HepG2 (cell line): ENCODE data around the gene STOM. TPM values are rescaled to one million over a fixed set of nuclear protein-coding genes. Genes with fewer than 3 reads are reported as not detected.

Experiments
- ATF7-NPFF ChIP-seq: sonication (generic); formaldehyde crosslinking; IDR thresholded peaks from 2 replicates; pipeline ENCODE4 v1.8.1; 2023; ENCODE audit warnings: mild to moderate bottlenecking, low read depth, missing genetic modification reagents, moderate library complexity
- BCLAF1 ChIP-seq: fragments of 450-650 bp; IDR thresholded peaks from 2 replicates; pipeline ENCODE4 v1.6.1; 2017; ENCODE audit warnings: mild to moderate bottlenecking
- BRCA1 ChIP-seq: sonication (generic); formaldehyde crosslinking; IDR thresholded peaks from 2 replicates; pipeline ENCODE4 v1.4.0; 2020; ENCODE audit warnings: missing genetic modification reagents
- MED1 ChIP-seq: sonication (generic); formaldehyde crosslinking; IDR thresholded peaks from 2 replicates; pipeline ENCODE4 v1.4.0; 2020; ENCODE audit warnings: missing genetic modification reagents
- NCOA2 ChIP-seq: sonication (generic); formaldehyde crosslinking; IDR thresholded peaks from 2 replicates; pipeline ENCODE4 v1.8.0; 2022; ENCODE audit warnings: inconsistent platforms
- SMAD3 ChIP-seq: sonication (generic); formaldehyde crosslinking; IDR thresholded peaks from 2 replicates; pipeline ENCODE4 v1.4.0; 2020; ENCODE audit warnings: missing genetic modification reagents
- TAF15 ChIP-seq: fragments of 200-400 bp; formaldehyde crosslinking; IDR thresholded peaks from one replicate; pipeline ENCODE4 v1.6.1; 2018; ENCODE audit warnings: mild to moderate bottlenecking, low read depth, low read length; ENCODE audit not compliant: poor library complexity, severe bottlenecking
- THAP9 ChIP-seq: sonication (generic); formaldehyde crosslinking; IDR thresholded peaks from 2 replicates; pipeline ENCODE4; 2020; ENCODE audit warnings: missing genetic modification reagents, mild to moderate bottlenecking, borderline replicate concordance
- ZFY ChIP-seq: sonication (generic); formaldehyde crosslinking; IDR thresholded peaks from 2 replicates; pipeline ENCODE4 v1.4.0; 2020; ENCODE audit warnings: missing genetic modification reagents
- ZNF12 ChIP-seq: sonication (generic); formaldehyde crosslinking; IDR thresholded peaks from 2 replicates; pipeline ENCODE4 v1.5.0; 2020; ENCODE audit warnings: missing genetic modification reagents
- polyA plus RNA-seq, 8 experiments: library from polyadenylated mRNA; depleted of rRNA in 3 of 8; stranded (reverse) in 7 of 8; unstranded in 1 of 8; fragments of >200 nt; fragmentation: Illumina TruSeq in 4 of 8; extraction: Trizol in 4 of 8; gene quantifications; 2 replicates each; pipeline versions ENCODE4 v1.2.1 to v1.2.3, GENCODE V29; 2011 to 2016; ENCODE audit warnings: low read depth in 4 of 8, missing spikeins in 1 of 8, mixed read lengths in 1 of 8; ENCODE audit not compliant: insufficient read depth in 1 of 8
- total RNA-seq, 5 experiments: library from RNA; depleted of rRNA; stranded (reverse); fragments of >200 nt; fragmentation: Illumina TruSeq; extraction: Trizol; gene quantifications; 2 replicates each; pipeline ENCODE4 v1.2.3, GENCODE V29; 2016; ENCODE audit warnings: low read depth in 1 of 5
- TF ChIP-seq, protein P1 (sequence below): sonication (generic); formaldehyde crosslinking; IDR thresholded peaks from 2 replicates; pipeline ENCODE4 v1.5.0; 2020; ENCODE audit warnings: missing genetic modification reagents
- TF ChIP-seq, protein P2 (sequence below): sonication (generic); formaldehyde crosslinking; IDR thresholded peaks from one replicate; pipeline ENCODE4 v1.5.1; 2020; ENCODE audit warnings: mild to moderate bottlenecking, missing genetic modification reagents; ENCODE audit errors: not compliant biosample characterization

The STOM gene
- total and polyA plus RNA-seq, 2 of the 13 experiments (the other 11 are each of a cell fraction or from before 2014, with no cell fraction given), result 43.6 to 165 TPM

GRCh38 chr9:121372239-121373010 lies 2.4 kb upstream of the STOM start (continued):
- TF ChIP-seq TAF15 (no peak), ZNF12 (CRISPR knock-in tag) (peak; percentile 63; the same call in 1 of the 2 replicates), THAP9 (no peak), BCLAF1 (no peak), BRCA1 (CRISPR knock-in tag) (peak; percentile 62; the same call in 1 of the 2 replicates), NCOA2 (CRISPR knock-in tag) (peak; percentile 92), ATF7-NPFF (CRISPR knock-in tag) (no peak), ZFY (CRISPR knock-in tag) (peak; percentile 39; the same call in 1 of the 2 replicates), MED1 (peak; percentile 79), SMAD3 (CRISPR knock-in tag) (peak; percentile 80; the same call in 1 of the 2 replicates)
- TF ChIP-seq, protein P1, sequence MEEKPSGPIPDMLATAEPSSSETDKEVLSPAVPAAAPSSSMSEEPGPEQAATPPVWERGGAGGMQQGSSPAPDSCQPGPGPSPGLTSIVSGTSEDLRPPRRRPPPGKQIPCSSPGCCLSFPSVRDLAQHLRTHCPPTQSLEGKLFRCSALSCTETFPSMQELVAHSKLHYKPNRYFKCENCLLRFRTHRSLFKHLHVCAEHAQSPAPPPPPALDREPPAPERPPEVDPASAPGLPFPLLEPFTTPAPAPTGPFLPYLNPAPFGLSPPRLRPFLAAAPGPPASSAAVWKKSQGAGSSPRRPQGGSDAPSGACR, result peak; percentile 48; the same call in 1 of the 2 replicates
- TF ChIP-seq, protein P2, sequence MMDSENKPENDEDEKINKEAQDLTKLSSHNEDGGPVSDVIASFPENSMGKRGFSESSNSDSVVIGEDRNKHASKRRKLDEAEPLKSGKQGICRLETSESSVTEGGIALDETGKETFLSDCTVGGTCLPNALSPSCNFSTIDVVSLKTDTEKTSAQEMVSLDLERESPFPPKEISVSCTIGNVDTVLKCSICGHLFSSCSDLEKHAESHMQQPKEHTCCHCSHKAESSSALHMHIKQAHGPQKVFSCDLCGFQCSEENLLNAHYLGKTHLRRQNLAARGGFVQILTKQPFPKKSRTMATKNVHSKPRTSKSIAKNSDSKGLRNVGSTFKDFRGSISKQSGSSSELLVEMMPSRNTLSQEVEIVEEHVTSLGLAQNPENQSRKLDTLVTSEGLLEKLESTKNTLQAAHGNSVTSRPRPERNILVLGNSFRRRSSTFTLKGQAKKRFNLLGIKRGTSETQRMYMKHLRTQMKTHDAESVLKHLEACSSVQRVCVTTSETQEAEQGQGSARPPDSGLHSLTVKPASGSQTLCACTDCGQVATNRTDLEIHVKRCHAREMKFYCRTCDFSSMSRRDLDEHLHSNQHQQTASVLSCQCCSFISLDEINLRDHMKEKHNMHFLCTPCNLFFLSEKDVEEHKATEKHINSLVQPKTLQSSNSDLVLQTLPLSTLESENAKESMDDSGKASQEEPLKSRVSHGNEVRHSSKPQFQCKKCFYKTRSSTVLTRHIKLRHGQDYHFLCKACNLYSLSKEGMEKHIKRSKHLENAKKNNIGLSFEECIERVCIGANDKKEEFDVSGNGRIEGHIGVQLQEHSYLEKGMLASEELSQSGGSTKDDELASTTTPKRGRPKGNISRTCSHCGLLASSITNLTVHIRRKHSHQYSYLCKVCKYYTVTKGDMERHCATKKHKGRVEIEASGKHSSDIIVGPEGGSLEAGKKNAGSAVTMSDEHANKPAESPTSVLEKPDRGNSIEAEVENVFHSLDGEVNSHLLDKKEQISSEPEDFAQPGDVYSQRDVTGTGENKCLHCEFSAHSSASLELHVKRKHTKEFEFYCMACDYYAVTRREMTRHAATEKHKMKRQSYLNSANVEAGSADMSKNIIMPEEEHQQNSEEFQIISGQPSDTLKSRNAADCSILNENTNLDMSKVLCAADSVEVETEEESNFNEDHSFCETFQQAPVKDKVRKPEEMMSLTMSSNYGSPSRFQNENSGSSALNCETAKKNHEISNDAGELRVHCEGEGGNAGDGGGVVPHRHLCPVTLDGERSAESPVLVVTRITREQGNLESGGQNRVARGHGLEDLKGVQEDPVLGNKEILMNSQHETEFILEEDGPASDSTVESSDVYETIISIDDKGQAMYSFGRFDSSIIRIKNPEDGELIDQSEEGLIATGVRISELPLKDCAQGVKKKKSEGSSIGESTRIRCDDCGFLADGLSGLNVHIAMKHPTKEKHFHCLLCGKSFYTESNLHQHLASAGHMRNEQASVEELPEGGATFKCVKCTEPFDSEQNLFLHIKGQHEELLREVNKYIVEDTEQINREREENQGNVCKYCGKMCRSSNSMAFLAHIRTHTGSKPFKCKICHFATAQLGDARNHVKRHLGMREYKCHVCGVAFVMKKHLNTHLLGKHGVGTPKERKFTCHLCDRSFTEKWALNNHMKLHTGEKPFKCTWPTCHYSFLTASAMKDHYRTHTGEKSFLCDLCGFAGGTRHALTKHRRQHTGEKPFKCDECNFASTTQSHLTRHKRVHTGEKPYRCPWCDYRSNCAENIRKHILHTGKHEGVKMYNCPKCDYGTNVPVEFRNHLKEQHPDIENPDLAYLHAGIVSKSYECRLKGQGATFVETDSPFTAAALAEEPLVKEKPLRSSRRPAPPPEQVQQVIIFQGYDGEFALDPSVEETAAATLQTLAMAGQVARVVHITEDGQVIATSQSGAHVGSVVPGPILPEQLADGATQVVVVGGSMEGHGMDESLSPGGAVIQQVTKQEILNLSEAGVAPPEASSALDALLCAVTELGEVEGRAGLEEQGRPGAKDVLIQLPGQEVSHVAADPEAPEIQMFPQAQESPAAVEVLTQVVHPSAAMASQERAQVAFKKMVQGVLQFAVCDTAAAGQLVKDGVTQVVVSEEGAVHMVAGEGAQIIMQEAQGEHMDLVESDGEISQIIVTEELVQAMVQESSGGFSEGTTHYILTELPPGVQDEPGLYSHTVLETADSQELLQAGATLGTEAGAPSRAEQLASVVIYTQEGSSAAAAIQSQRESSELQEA (CRISPR knock-in tag), result no peak
